Cardiac fibroblast (primary cell): ENCODE data around the gene GNA14.

ENCODE experiments used
- DNase-seq, 2 donors: peaks; one replicate each; pipeline versions ENCODE4 v3.0.0 to v3.0.0-alpha.2; 2010; ENCODE audit warnings: low read depth in 2 of 2
- H3K4me3 ChIP-seq, 2 donors: replicated peaks in 1 of 2; 1 replicate in 1 of 2; 2 replicates in 1 of 2; pipeline ENCODE4 v1.5.1; 2011; ENCODE audit warnings: low read depth in 2 of 2, low read length in 2 of 2, mild to moderate bottlenecking in 2 of 2, moderate library complexity in 1 of 2
- CTCF ChIP-seq: IDR thresholded peaks from one replicate; pipeline ENCODE4 v1.5.1; 2011; ENCODE audit warnings: low read depth, mild to moderate bottlenecking, low read length, inconsistent platforms

GNA14 gene

GRCh38 chr9:77554586-77555105 lies 93.5 kb downstream of the GNA14 start:
- H3K4me3 ChIP-seq, result no peak overlapping the region
- no peak for DNase-seq
- TF ChIP-seq CTCF, result no peak

DNA sequence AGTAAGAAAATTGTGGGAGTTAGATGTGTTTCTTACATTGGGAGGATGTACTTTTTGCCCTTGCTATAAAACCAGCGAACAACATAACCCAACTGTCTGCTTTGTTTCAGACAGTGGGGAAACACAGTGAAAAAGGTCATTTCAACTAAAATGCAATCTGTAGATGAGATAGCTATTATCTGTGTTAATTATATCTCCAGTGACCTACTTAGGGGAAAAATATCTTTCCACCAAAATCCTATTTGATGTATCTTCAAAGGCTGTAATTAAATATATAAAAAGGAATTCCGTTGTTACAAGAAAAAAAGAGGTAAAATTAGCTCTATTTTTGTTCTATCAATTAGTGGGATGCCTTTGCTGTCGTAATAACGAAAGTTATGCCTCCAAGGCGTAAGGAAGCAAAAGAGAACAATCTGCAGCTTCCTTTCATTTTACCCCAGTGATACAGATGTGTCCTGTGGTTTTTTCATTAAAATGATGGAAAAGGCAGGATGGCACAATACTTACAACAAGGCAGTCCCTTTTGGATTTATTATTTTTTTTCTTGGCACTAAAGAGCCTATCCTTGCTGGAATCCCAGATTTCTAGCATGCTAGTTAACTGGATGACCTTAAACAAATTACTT lies 100.9 kb downstream of the GNA14 start:
- H3K4me3 ChIP-seq, result no peak overlapping the region
- no peak for TF ChIP-seq CTCF
- no peak for DNase-seq

GRCh38 chr9:77546376-77546950 lies 101.7 kb downstream of the GNA14 start:
- DNase-seq, result peak in 1 of 2 donors; percentile 12
- no peak for TF ChIP-seq CTCF
- H3K4me3 ChIP-seq, result no peak overlapping the region

- peak in 1 of 2 donors; percentile 52 for DNase-seq
- H3K4me3 ChIP-seq, result no peak overlapping the region
- TF ChIP-seq CTCF, result no peak
These were observed 103.6 kb downstream of the GNA14 start for GRCh38 chr9:77544546-77544945.

- no peak for TF ChIP-seq CTCF
- DNase-seq, result no peak
- no peak overlapping the region for H3K4me3 ChIP-seq
These were observed 104.8 kb downstream of the GNA14 start for GRCh38 chr9:77543131-77543822.

GRCh38 chr9:77541600-77541999 lies 106.5 kb downstream of the GNA14 start:
- no peak for TF ChIP-seq CTCF
- H3K4me3 ChIP-seq, result no peak overlapping the region
- DNase-seq, result no peak
